IPS-NIHi11 (cell line): Measurements from ENCODE around the gene COL5A2.

Source experiments
- DNase-seq: peaks from one replicate; pipeline ENCODE4 v3.0.0; 2012; ENCODE audit warnings: mixed read lengths, low spot score

The COL5A2 gene

GRCh38 chr2:189096769-189097447, 82.7 kb downstream of the COL5A2 start:
- no peak for DNase-seq

GRCh38 chr2:189095101-189095500, 84.5 kb downstream of the COL5A2 start:
- DNase-seq = no peak

GRCh38 chr2:189092936-189093335, 86.6 kb downstream of the COL5A2 start:
- no peak for DNase-seq

GRCh38 chr2:189091253-189091652, 88.3 kb downstream of the COL5A2 start:
- no peak for DNase-seq

DNA sequence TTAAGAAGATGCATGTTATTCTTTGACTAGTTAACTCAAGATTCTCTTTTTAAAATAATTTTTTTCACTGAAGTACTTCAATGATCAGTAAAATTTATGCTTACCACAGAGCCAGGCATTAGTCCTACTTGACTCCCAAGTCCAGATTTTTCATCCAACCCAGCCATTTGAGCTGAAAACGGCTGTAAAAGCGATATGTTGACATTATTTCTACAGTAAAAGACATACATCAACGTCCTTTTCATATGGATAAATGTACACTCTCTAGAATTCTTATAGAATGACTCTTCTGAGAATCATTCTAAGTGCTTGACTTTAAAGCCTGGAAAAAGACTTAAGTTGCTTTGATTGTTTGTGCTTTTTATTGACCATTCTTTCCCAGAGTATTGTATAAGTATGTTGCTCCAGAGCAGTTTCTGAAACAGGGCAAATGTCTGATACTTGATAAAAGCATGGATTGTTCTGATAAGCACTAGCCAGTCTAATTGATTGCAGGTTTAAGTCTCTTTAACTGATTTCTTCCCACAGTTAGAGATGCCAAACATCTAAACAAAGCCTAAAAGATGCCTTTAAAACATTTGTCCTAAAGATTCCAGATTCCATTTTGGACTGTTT, 90.9 kb downstream of the COL5A2 start:
- DNase-seq = no peak

DNA sequence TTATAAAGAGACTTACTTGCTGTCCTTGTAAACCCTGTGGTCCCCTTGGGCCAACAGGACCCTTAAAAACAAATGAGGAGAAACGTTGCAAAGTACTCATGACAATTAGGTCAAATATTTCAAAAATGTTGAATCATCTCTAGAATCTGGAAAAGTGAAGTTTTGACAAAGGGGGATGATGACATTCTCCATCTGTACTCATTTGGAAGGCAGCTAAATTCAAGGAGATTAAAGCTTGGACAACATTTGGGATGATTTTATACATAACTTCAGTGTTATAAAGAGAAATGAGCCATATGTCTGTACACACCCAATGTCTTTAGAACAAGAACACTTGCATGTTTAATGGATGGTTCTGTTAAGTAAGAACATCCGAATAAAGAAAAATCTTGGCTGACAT, 92.9 kb downstream of the COL5A2 start:
- no peak for DNase-seq

DNA sequence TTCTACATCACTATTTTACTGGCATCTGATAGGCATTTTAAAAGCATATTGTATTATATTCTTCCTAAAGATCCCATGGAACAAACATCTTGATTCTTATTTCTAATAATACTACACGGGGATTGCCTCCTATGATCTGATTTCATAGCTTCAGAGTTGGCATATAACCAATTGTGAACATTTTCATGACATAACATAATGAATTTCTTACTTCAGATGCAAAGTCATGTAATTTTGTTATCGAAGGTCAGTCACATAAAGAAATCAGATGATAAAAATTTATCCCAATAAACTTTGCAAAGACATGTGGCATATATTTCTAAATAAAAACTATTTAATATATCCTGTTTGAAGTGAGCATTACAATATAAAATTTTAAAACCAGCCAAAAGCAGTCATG, 93.3 kb downstream of the COL5A2 start:
- no peak for DNase-seq

DNA sequence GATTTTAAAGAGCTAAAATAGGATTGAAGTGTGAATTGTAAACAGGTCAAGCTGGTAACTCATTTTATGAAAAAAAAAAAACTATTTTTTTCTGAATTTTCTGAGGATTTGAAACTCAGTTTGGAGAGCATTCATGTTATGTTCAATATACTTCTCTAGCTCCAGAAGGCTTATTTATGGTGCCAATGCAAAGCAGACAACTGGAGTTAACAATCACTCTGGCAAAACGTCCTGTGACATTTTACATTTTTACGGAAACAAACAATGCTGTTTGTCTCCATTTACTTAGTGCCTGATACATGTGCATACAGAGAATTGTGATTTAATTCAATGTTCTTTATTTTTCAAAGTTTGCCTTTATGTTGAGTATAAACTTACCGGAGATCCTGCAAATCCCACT, 96.0 kb downstream of the COL5A2 start:
- DNase-seq = no peak

DNA sequence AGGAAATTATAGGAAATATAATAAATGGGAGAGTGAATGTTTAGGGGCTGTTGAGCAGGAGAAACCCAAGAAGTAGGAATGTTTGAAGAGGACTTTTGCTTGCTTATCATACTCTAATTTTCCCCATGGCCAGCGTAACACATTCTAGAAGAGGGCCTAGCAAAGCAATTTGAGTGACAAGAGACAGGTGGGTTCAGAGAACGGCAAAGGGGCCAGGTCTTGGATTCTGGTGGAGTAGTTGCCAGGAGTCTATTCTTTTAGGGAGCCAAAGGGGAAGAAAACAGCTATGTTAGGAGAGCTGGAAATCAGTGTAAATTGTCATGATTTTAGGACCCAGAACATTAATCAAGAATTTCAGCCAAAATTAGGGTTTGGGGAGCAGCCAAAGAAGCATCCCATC, 96.5 kb downstream of the COL5A2 start:
- no peak for DNase-seq

DNA sequence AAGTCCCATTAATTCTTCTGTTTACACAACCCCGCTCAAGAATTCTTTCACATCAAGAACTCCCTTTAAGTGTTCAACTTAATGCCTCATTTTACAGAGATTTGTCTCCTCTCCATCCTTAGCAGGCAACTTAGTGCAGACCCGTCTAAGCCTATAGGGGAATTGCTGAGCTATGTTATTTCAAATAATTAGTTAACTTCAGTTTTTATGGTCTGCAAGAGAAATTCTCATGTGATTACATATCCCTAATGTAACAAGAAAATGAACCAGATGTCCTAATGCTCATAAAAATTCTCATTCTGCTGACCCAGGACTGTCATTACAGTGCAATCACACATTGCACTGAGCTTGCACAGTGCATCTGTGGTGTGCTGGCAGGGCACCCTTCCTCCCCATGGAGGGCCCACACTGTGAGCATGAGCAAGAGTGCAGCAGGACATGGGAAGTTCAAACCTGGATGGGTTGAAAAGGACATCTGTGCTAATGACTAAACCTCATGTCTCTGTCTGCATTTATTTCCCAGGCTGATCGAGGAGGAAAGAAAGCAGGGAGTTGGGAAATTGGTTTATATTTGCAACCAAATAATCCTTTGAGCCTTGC, 97.1 kb downstream of the COL5A2 start:
- DNase-seq = no peak

DNA sequence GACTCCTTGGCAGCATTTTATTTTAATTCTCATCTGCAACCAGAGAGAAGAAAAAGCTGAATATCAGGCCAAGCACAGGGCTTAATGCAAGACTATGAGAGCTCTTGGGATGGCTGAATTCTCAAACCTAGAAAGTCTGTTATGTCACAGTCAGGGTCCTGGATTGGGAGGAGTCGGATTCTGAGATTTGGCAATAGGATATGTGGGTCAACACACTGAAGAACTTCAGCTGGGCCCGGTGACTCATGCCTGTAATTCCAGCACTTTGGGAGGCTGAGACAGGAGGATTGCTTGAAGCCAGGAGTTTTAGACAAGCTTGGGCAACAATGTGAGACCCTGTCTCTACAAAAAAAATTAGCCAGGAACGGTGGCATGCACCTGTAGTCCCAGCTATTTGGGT, 103.0 kb downstream of the COL5A2 start:
- DNase-seq = no peak

DNA sequence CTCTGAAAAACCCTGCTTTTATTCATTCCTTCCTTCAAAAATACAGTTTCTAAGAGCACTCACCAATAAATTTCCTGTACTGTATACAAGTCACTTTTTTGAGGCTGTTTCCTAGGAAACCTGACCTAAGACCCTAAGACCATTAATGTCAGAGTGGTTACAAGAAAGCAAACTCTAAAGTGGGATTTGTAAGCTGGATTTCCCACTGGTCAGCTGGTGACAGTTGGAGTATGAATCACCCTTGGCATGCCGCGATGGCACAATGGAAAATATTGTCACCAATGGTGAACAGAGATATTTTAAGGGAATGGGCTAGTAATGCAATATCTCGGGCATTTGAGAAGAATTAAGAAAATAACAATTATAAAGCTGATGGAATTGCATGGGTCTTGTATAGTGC, 103.4 kb downstream of the COL5A2 start:
- no peak for DNase-seq

DNA sequence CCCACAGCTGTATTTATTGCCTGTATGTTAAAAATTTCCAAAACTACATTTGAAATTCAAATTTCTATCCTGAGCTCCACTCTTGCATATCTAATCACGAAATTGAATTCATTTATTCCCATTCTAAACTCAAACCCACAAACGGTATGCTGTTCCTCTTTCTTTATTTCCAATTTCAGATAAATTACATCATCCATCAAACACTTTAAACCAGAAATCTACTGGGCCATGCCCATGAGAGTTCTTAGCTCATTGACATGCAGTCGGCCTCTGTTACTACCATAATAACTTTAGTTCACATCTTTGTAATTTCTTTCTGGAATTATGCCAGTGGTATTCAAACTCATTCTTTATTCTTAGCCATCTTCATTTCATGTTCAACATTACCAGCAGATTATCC, 105.1 kb downstream of the COL5A2 start:
- no peak for DNase-seq

DNA sequence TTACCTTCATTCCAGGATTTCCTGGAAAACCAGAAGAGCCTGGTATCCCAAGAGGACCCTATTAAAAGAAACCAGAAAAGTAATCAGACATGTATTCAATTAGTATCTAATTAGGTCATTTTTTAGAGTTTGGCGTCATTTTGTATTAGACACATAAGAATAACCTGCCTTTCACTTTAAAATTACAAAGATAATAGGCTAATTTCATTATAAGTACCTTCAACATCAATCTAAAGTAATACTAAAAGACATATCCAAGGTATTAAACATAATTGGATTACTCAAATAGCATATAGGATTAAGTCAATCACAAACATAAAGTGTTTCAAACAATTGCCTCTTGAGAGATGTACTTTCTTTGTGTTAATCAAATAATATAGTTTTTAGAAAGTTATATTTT, 107.5 kb downstream of the COL5A2 start:
- DNase-seq = no peak

DNA sequence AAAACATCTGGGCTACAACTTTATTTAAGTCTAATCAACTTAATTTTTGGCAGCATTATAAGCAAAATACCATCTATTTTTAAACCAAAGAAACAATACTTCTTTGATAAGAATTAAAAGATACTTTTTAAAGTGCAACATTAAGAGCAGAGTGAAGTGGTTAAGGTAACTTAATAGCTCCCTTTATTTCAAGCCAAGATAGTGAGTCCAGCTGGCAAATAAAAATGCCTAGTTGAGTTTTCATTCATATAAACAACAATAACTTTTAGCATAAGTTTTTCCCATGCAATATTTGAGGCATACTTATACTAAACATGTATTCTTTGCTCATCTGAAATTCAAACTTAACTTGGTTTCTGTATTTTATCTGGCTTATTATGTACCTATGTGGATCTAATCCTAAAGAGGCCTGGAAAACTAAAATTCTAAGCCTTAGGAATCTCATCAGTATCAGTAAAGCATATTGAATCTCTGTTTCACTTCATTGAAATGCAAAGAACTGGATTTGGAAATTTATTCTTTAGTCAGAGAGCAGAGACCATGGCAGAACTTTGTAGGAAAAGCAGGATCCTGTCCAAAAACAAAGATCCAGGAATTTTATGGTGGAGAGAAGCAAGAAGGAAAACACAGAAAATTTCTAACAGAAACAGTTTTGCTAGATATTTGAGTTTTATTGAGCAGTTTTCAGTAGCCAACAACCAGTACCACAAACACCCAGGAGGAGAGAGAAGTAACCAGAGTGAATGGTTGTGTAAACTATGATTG, 109.5 kb downstream of the COL5A2 start:
- no peak for DNase-seq

DNA sequence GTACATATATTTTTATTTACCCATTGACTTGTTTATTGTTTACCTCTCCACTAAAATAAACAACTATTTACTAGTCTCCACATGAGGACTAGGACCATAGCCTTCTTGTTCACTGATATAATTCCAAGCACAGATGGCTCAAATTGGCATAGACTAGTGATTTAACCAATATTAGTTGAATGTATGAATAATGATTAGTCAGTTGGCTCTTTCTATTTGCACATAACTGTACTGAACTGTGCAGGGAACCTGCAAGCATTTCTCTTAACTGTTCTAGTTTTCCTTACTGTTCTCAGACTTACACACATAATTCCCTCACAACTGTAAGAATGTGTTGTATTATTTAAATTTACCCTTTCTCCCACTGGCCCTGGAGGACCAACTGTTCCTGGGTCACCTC, 113.5 kb downstream of the COL5A2 start:
- no peak for DNase-seq

GRCh38 chr2:189060096-189060642, 119.4 kb downstream of the COL5A2 start:
- DNase-seq = no peak

DNA sequence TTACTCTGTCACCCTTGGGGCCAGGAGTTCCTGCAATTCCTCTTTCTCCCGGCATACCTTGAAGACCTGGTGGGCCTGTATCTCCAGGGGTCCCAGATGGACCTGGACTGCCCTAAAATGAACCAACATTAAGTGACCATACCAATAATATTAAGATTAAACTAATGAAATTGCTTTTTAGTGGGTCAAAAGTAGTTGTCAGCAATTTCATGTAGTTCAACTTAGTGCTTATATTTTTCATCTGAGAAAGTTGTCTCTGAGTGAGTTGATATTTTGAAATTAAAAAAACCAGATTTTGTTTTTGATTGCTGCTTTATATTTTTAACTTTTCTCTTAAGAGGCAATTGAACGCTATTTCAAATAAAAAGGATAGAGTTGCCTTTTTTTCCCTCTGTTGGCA, 122.2 kb downstream of the COL5A2 start:
- no peak for DNase-seq

DNA sequence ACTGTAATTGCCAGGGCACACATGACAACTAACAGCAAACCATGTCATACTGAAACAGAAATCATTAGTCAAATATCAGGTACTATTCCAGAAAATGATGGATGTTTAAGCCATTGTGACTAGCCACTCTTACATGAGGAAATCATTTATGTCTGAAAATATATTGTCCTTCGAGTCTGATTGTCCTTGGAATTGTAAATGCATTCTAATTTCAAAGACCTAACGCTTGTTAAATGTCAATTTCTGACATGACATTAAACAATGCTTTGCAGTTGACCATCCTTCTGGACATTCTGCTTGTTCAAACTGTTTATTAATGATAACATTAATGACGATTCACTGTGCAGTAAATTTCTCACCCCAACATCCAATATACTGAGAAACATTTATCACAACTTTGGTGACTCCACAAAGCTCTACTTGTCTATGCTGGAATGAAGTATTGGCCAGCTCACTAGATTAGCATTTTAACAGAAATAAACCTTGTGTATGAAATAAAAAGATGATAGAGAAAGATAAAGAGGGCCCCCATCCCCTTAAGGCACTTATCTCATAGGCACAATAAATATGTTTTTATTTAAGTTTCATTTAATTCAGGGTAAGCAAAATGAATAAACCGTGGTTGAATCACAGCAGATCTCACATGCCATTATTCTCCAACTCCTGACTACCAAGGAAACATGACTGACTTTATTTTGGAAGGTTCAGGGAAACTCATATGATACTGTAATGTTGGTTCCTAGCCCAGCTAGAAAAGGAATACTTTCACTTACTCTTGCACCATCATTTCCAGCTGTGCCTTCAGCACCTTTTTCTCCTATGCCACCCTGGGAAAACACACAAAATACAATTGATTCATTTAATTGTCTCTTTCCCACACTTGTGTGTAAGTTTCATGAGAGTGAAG, 123.1 kb downstream of the COL5A2 start:
- DNase-seq = no peak

DNA sequence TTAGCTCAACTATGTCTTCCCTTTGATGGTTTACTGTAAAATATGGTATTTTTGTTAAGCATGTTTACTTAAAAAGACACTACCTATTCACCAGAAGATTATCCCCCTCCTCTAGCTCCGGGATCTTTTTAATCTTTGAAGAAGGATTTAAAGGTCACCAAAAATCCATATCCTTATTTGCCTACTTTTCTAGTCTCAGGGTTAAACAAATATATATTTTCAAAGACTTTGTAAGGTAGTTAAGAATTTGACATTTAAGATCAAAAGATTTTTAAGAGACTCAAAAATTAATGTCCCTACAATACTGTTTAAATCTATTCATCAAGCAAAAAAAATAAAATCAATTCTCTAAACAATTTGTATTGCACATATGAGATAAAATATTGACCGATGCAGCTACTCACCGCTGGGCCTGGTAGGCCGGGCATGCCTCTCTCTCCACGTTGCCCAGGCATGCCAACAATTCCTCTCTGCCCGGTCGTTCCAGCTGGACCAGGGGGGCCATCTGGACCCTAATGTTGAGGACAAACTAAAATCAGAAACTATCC, 129.3 kb downstream of the COL5A2 start:
- DNase-seq = no peak

- no peak for DNase-seq
Observed at GRCh38 chr2:189049709-189050164, 129.8 kb downstream of the COL5A2 start.
